LNCaP clone FGC (cell line): ENCODE measurements around the gene SECISBP2L.
"Not testable (repeated sequence)": the region's sequence is repeated elsewhere in the genome, so short reads cannot be mapped to it uniquely, and the experiment has no call there.

Source experiments
- DNase-seq: peaks from one replicate; pipeline ENCODE4 v3.0.0-alpha.2; 2011; ENCODE audit warnings: low read depth
- H3K4me3 ChIP-seq: 2 replicates; pipeline ENCODE4 v1.5.1; 2011; ENCODE audit warnings: mild to moderate bottlenecking, low read depth, low read length, control low read depth
- TF ChIP-seq, protein P1 (sequence below): IDR thresholded peaks from 2 replicates; pipeline ENCODE4 v1.5.1; 2012; ENCODE audit warnings: mild to moderate bottlenecking; ENCODE audit not compliant: control insufficient read depth, insufficient read depth; ENCODE audit errors: extremely low read depth

SECISBP2L gene

DNA sequence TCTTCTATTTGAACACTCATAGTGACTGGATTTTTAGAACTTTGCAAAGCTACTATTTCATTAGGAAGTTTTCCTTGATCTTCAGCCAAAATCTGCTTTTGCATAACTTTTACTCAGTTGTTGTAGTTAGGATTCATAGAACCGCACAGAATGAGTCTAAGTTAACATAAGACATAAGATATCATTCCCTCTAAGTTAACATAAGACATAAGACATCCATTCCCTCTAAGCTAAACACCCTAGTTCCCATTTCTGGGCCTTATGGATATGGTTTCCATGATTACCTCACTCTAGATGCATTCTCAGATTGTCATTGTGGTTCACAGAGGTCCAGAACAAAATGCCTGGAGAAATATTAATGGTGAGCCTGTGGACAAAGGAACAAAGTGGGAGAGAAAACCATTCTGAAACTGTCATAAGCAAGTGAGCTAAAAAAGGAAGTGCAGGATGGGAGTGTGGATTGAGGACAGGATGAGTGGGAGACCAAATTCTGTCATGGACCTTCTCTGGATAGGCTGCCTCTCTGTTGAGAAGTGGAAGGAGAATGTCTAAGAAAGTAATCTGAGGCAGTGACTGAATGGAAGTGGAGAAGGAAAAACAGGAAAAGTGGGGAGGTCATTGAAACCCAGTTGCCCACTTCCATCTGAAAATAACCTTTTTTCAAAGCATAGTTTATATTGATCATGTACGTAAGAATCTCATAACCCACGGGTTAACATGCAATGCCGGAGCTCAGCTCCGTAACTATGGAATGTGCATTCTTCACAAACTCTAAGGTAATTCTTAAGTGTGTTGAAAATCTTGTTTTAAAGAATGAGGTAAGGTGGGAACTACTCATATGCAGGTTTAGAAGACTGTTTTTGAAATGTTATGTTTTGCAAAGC lies 37.4 kb upstream of the SECISBP2L start:
- H3K4me3 ChIP-seq = no peak overlapping the region
- TF ChIP-seq, protein P1, sequence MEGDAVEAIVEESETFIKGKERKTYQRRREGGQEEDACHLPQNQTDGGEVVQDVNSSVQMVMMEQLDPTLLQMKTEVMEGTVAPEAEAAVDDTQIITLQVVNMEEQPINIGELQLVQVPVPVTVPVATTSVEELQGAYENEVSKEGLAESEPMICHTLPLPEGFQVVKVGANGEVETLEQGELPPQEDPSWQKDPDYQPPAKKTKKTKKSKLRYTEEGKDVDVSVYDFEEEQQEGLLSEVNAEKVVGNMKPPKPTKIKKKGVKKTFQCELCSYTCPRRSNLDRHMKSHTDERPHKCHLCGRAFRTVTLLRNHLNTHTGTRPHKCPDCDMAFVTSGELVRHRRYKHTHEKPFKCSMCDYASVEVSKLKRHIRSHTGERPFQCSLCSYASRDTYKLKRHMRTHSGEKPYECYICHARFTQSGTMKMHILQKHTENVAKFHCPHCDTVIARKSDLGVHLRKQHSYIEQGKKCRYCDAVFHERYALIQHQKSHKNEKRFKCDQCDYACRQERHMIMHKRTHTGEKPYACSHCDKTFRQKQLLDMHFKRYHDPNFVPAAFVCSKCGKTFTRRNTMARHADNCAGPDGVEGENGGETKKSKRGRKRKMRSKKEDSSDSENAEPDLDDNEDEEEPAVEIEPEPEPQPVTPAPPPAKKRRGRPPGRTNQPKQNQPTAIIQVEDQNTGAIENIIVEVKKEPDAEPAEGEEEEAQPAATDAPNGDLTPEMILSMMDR = no peak
- no peak for DNase-seq

DNA sequence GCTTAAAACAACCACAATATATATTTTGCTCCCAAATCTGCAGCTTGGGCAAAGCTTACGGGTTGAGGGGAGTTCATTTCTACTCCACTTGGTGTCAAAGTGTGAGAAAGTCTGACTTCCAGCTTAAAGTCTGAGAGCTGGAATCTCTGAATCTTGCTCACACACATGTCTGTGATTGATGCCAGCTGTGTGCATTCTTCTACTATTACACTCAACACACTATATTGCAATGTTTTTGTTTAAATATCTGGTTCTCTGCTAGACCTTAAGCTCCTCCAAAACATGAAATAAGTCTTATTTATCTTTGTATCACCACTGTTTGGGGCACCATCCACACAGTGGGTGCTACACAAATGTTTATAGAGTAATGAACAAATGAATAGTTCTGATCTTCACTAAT lies 36.7 kb upstream of the SECISBP2L start:
- no peak overlapping the region for H3K4me3 ChIP-seq
- no peak for DNase-seq
- TF ChIP-seq, protein P1 = no peak

DNA sequence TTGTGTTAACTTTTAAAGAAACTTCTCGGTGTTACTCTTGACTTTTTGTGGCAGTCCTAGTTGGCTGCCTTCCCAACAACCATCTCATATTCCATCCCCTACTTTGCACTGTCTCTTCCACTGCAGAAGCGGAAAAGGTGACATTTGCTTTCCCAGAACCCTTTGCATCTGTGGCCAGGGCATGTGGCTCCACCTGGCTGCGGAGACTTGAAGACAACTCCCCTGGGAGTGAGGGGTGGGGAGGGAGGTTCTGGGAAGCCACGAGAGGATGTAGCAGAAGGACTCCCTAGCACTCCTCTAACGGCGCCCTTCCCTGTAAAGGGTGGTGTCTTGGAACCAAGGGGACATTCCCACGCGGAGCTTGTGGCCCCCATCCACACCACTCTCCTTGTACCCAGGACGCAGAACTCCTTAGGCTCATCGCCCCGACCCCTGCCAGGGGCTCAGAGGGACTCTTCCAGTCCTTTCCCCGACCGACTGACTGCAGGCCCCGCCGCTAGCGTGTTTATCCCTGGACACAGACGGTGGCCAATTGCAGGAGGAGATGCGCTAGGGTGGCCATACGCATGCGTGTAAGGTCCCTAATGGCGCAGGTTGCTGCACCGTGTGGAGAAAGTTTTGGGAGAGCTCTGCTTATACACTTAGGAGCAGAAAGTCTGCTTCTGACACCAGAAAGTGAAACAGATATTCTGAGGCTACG lies 33.2 kb upstream of the SECISBP2L start:
- no peak for DNase-seq
- no peak overlapping the region for H3K4me3 ChIP-seq
- TF ChIP-seq, protein P1 = no peak

DNA sequence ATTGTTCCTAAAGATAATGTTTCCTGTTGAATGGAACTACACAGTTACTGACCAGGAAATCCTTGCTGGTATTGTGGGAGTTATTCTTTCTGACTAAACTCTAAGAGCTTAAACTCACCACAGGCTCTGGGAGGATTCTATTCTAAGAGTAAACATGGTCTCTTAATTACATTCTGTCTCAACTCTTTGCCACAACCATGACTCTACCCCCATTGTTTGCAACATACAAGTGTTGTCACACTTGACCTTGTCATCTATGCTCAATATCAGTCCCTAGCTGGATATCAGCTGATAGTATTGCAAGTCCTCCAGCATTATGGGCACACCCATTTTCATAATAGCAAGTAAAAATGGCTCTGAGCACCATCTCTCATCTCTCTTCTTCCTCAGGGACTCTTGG lies 29.6 kb upstream of the SECISBP2L start:
- TF ChIP-seq, protein P1 = no peak
- peak; percentile 59 for DNase-seq
- H3K4me3 ChIP-seq = no peak overlapping the region

DNA sequence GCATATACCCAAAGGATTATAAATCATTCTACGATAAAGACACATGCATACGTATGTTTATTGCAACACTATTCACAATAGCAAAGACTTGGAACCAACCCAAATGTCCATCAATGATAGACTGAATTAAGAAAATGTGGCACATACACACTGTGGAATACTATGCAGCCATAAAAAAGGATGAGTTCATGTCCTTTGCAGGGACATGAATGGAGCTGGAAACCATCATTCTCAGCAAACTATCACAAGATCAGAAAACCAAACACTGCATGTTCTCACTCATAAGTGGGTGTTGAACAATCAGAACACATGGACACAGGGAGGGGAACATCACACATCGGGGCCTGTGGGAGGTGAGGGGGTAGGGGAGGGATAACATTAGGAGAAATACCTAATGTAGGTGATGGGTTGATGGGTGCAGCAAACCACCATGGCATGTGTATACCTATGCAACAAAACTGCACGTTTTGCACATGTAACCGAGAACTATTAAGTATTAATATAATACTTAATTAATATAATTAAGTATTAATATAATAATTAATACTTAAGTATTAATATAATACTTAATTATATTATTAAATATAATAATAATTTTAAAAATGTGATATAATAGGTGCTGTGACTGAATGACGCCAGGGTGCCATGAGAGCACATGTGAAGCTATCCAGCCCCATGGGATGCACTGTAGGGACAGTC lies 28.5 kb upstream of the SECISBP2L start:
- not testable (repeated sequence) for H3K4me3 ChIP-seq, DNase-seq

DNA sequence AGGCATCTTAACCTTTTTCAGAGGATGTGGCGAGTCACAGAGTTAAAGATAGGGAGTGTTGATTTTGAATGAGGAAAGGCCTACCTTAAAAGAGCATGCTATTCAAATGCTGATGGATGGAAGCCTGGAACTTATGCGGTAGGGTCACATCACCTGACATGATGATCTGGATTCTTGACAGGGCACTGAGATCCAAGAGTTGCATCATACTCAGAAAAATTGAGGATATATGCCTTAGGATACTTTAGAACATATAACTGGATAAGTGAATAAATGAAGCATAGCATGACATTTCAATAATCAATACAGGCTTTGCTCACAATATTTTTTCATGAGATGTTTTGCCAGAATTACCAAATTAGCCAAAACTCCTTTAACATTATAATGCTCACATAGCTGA lies 20.1 kb upstream of the SECISBP2L start:
- DNase-seq = no peak
- TF ChIP-seq, protein P1 = no peak

DNA sequence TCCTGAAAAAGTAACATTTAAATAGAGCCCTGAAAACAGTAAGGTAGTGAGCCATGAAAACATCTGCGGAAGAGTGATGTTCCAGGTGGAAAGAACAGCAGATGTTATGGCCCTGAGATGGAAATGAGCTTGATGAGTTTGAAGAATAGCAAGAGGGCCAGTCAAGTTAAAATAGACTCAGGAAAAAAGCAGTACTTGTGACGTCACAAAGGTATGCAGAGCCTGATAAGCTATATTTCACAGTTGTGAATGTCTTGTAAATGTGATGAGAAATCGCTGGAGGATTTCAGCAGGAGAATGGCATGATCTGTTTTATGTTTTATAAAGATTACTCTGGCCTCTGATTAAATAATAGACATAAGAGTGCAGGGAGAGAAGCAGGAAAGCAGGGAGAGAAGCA lies 18.6 kb upstream of the SECISBP2L start:
- H3K4me3 ChIP-seq = no peak overlapping the region
- DNase-seq = no peak
- TF ChIP-seq, protein P1 = no peak

More for the DNA sequence above, 20.1 kb upstream of the SECISBP2L start:
- H3K4me3 ChIP-seq = no peak overlapping the region
